Measurements from ENCODE around the gene BAHCC1. TPM values are rescaled to one million over a fixed set of nuclear protein-coding genes. Genes with fewer than 3 reads are reported as not detected.

The BAHCC1 gene
- total and polyA plus RNA-seq, 9 donors = 6.9 to 17.4 (median 14.7) TPM

DNA sequence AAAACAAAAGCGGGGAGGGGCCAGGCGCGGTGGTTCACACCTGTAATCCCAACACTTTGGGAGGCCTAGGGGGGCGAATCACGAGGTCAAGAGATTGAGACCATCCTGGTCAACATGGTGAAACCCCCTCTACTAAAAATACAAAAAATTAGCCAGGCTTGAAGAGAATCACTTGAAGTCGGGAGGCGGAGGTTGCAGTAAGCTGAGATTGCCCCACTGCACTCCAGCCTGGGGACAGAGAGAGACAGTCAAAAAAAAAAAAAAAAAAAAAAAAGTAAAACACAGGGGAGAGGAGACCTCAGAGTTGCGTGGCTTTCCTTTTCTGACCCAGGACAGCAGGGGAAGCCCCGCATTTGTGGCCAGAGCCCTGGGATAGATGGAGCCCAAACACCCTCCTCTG, 97.4 kb downstream of the BAHCC1 start:
- H3K27me3 ChIP-seq (ENCODE audit: control insufficient read depth, insufficient read depth, low read length) = peaks cover 24% of the 10 kb centered on the region
- 78% methylated on average over 6 of the region's 9 CpGs for WGBS (ENCODE audit: insufficient coverage)

DNA sequence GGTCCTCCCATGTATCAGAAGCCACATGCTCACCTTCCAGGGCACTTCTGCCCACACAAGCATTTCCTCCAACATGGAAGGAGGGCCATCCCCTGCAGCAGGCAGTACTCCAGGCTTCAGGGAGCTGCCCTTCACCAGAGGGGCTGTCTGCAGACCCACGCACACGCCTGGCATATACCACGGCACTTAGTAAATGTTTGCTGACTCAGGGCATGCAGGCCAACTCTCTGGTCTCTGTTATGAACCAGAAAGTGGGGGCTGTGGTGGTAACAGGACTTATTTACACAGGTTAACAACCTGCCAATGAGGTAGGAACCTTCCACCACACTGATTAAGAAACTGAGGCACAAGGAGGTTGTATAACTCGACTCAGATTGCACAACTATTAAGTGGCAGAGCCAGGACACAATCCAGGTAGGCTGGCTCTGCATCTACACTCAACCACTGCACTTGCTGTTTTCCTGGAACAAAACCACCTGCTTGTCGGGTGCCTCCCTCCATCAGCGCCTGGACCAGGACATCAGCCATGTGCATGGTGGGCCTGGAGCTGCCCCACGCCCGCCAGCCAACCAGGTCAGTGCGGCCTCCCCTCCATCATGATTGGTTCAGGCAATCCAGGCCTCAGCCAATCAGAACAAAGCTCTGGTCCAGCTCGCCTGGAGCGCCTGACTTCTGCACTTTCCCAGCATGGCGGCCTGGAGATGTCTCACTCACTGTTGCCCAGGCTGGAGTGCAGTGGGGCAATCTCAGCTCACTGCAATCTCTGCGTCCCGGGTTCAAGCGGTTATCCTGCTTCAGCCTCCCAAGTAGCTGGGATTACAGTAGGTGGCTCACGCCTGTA, 98.2 kb downstream of the BAHCC1 start:
- no peak overlapping the region for H3K4me3 ChIP-seq (ENCODE audit: low read length)
- H3K36me3 ChIP-seq (ENCODE audit: control insufficient read depth, insufficient read depth, low read length) = no peaks in the 10 kb centered on the region
- DNase-seq = no peak
- WGBS (ENCODE audit: insufficient coverage) = 79% methylated on average over 15 of the region's 16 CpGs
- no peaks in the 10 kb centered on the region for H3K9me3 ChIP-seq (replicated peaks; ENCODE audit: control insufficient read depth, low read depth, low read length)
- H3K4me1 ChIP-seq (ENCODE audit: control insufficient read depth, insufficient read depth, low read length) = peaks cover 29% of the 10 kb centered on the region
- H3K27me3 ChIP-seq (ENCODE audit: control insufficient read depth, insufficient read depth, low read length) = peaks cover 24% of the 10 kb centered on the region
- no peak overlapping the region for H3K27ac ChIP-seq (ENCODE audit: low read length)

More for the DNA sequence above, 97.4 kb downstream of the BAHCC1 start:
- no peaks in the 10 kb centered on the region for H3K9me3 ChIP-seq (replicated peaks; ENCODE audit: control insufficient read depth, low read depth, low read length)
- H3K36me3 ChIP-seq (ENCODE audit: control insufficient read depth, insufficient read depth, low read length) = no peaks in the 10 kb centered on the region
- peaks cover 32% of the 10 kb centered on the region for H3K4me1 ChIP-seq (ENCODE audit: control insufficient read depth, insufficient read depth, low read length)
- no peak overlapping the region for H3K4me3 ChIP-seq (ENCODE audit: low read length)
- H3K27ac ChIP-seq (ENCODE audit: low read length) = no peak overlapping the region
- DNase-seq = no peak

DNA sequence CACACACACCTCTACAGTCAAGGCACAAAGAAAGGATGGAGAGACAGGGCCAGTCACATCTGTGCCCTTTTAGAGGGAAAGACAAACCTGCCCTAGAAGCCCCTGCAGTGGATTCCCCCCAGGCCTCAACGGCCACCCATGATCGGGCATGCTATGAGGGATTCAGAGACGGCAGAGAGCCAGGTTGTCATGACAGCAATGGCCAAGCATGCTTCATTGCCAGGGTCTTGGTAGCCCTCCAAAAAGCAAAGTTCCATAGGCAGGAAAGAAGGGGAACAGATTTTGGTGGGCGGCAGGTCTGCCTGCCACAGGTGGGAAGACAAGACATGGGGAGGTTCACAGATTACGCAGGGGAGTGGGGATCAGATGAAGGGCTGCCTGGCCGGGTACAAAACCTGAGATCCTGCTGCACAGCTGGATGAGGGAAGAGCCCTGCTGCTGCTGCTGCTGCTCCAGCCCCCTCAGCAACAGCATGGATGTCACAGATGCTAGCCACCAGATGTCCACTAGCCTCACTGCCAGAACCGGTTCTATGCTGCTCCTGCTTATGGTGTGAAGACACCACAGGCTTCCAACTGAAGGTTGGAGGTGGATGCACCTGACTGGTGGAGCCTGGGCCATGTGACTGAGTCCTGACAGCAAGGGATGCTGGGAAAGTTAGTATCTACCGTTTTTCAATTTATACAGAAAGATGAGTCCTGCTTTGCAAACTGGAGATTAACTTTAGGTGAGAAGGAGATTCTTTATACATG, 99.5 kb downstream of the BAHCC1 start:
- Histone ChIP-seq H3K4me3 (ENCODE audit: low read length) (no peak overlapping the region), H3K9me3 (replicated peaks; ENCODE audit: control insufficient read depth, low read depth, low read length) (no peaks in the 10 kb centered on the region), H3K27ac (ENCODE audit: low read length) (no peak overlapping the region), H3K4me1 (ENCODE audit: control insufficient read depth, insufficient read depth, low read length) (peaks cover 22% of the 10 kb centered on the region), H3K27me3 (ENCODE audit: control insufficient read depth, insufficient read depth, low read length) (peaks cover 28% of the 10 kb centered on the region), H3K36me3 (ENCODE audit: control insufficient read depth, insufficient read depth, low read length) (no peaks in the 10 kb centered on the region)
- 23% methylated on average over 2 of the region's 8 CpGs for WGBS (ENCODE audit: insufficient coverage)
- DNase-seq = peak; percentile 82

DNA sequence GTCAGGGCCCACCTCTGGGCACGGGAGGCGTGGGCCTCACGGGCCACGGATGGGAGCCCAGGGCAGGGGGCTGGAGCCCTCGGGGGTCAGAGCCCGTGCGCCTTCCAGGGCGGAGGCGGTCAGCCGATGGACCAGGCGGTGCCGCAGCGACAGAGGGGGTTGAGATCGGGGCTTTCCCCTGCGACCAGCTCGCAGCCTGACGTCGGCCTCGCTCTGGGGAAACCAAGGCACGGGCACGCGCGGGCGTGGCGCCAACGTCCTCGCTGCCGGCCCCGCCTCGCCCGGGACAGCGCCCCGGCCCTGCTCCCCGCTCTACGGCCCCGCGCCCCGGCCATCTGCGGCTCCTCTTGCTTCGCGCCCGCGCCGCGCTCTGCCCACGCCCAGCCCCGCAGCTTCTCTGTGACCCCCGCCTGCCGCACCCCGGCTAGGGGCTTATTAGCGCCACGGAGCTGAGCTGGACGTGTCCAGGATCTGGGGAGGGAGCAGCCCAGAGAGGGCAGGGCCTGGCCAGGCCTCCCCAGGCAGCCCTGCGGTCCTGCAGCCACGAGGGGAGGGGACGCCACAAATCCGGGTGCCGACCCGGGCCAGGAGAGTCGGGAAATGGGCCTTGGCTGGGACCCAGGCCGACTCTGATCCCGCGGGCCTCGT, 103.8 kb downstream of the BAHCC1 start:
- peaks cover 15% of the 10 kb centered on the region for H3K4me1 ChIP-seq (ENCODE audit: control insufficient read depth, insufficient read depth, low read length)
- no peaks in the 10 kb centered on the region for H3K36me3 ChIP-seq (ENCODE audit: control insufficient read depth, insufficient read depth, low read length)
- DNase-seq = no peak
- peaks cover 11% of the 10 kb centered on the region for H3K27me3 ChIP-seq (ENCODE audit: control insufficient read depth, insufficient read depth, low read length)
- no peak overlapping the region for H3K27ac ChIP-seq (ENCODE audit: low read length)
- WGBS (ENCODE audit: insufficient coverage) = 61% methylated on average over 64 of the region's 64 CpGs
- H3K4me3 ChIP-seq (ENCODE audit: low read length) = no peak overlapping the region
- H3K9me3 ChIP-seq (replicated peaks; ENCODE audit: control insufficient read depth, low read depth, low read length) = no peaks in the 10 kb centered on the region

DNA sequence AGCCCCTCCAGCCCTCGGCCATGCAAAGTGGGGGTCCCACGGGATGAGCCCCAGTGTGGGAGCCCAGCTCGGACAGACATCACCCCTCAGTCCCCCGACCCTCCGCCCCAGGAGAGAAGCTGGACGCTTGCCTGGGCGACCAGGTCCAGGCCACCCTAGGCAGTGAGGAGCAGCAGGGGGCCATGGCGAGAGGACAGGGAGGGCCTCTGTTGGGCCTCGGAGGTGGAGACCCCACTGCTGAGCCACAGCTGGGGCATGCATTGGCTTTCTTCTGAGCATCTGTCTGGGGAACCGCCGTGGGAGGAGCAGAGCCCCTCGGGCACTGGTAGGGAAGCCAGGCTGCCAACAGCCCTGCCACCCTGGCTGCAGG, 104.3 kb downstream of the BAHCC1 start:
- DNase-seq = no peak
- Histone ChIP-seq H3K36me3 (ENCODE audit: control insufficient read depth, insufficient read depth, low read length) (no peaks in the 10 kb centered on the region), H3K27me3 (ENCODE audit: control insufficient read depth, insufficient read depth, low read length) (peaks cover 9% of the 10 kb centered on the region), H3K9me3 (replicated peaks; ENCODE audit: control insufficient read depth, low read depth, low read length) (no peaks in the 10 kb centered on the region), H3K4me3 (ENCODE audit: low read length) (no peak overlapping the region), H3K27ac (ENCODE audit: low read length) (no peak overlapping the region), H3K4me1 (ENCODE audit: control insufficient read depth, insufficient read depth, low read length) (peaks cover 10% of the 10 kb centered on the region)
- 62% methylated on average over 10 of the region's 12 CpGs for WGBS (ENCODE audit: insufficient coverage)

DNA sequence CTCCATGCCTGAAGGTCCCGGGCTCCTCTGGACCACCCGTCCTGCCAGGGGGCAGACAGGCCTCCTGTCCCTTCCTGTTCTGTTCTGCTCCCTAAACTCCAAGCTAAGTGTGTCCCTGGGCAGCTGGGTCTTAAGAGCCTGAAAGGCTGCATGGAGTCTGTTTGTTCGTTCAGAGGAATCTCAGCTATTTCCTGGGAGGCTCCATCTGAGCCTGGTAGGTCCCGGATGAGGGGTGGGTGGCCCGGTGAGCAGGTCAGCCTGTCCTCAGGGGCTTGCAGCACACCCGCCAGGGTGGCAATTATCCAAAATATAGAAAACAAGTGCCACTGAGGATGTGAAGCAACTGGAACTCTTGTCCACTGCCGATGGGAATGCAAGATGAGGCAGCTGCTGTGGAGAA, 104.8 kb downstream of the BAHCC1 start:
- 39% methylated on average over 3 of the region's 7 CpGs for WGBS (ENCODE audit: insufficient coverage)
- Histone ChIP-seq H3K27me3 (ENCODE audit: control insufficient read depth, insufficient read depth, low read length) (peaks cover 7% of the 10 kb centered on the region), H3K4me3 (ENCODE audit: low read length) (no peak overlapping the region), H3K9me3 (replicated peaks; ENCODE audit: control insufficient read depth, low read depth, low read length) (no peaks in the 10 kb centered on the region), H3K36me3 (ENCODE audit: control insufficient read depth, insufficient read depth, low read length) (no peaks in the 10 kb centered on the region), H3K27ac (ENCODE audit: low read length) (no peak overlapping the region), H3K4me1 (ENCODE audit: control insufficient read depth, insufficient read depth, low read length) (peaks cover 6% of the 10 kb centered on the region)
- no peak for DNase-seq

DNA sequence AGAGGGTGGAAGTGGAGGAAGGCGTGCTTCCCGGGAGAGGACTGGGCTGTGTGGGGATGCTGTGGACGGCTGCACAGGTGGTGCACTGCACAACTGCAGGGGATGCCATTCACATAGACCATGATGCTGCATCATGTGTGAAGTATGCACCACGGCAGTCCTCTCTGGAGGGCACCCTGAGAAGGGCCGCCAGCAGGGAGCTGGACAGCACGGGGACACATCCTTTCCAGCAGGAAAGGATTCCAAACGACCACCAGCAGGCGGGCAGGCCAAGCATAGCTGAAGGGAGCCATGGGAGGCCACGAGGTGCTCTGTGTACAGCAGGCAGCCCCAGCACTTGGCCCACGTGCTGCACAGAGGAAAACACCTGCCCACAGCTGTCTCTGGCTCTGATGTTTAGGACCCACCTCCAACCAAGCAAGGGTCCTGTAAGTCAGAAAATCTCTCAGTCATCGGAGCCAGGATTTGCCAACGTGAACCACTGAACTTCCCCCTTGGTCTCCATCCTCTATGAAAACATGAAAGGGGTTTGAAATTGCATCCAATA, 107.3 kb downstream of the BAHCC1 start:
- Histone ChIP-seq H3K4me1 (ENCODE audit: control insufficient read depth, insufficient read depth, low read length) (peaks cover 6% of the 10 kb centered on the region), H3K27ac (ENCODE audit: low read length) (no peak overlapping the region), H3K36me3 (ENCODE audit: control insufficient read depth, insufficient read depth, low read length) (no peaks in the 10 kb centered on the region), H3K9me3 (replicated peaks; ENCODE audit: control insufficient read depth, low read depth, low read length) (no peaks in the 10 kb centered on the region), H3K27me3 (ENCODE audit: control insufficient read depth, insufficient read depth, low read length) (peaks cover 7% of the 10 kb centered on the region), H3K4me3 (ENCODE audit: low read length) (no peak overlapping the region)
- 43% methylated on average over 10 of the region's 12 CpGs for WGBS (ENCODE audit: insufficient coverage)
- DNase-seq = no peak

DNA sequence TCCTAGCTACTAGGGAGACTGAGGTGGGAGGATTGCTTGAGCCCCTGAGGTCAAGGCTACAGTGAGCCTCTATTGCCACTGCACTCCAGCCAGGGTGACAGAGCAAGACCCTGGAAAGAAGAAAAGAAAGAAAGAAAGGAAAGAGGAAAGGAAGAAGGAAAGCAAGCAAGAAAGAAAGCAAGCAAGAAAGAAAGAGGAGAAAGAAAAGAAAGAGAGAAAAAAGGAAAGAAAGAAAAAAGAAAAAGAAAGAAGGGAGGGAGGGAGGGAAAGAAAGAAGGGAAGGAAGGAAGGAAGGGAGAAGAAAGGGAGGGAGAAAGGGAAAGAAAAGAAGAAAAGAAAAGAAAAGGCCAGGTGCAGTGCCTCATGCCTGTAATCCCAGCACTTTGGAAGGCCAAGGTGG, 108.4 kb downstream of the BAHCC1 start:
- no peak for DNase-seq
- H3K36me3 ChIP-seq (ENCODE audit: control insufficient read depth, insufficient read depth, low read length) = peaks cover 2% of the 10 kb centered on the region
- H3K4me3 ChIP-seq (ENCODE audit: low read length) = no peak overlapping the region
- H3K27me3 ChIP-seq (ENCODE audit: control insufficient read depth, insufficient read depth, low read length) = peaks cover 6% of the 10 kb centered on the region
- H3K27ac ChIP-seq (ENCODE audit: low read length) = no peak overlapping the region
- no peaks in the 10 kb centered on the region for H3K9me3 ChIP-seq (replicated peaks; ENCODE audit: control insufficient read depth, low read depth, low read length)
- H3K4me1 ChIP-seq (ENCODE audit: control insufficient read depth, insufficient read depth, low read length) = peaks cover 6% of the 10 kb centered on the region

DNA sequence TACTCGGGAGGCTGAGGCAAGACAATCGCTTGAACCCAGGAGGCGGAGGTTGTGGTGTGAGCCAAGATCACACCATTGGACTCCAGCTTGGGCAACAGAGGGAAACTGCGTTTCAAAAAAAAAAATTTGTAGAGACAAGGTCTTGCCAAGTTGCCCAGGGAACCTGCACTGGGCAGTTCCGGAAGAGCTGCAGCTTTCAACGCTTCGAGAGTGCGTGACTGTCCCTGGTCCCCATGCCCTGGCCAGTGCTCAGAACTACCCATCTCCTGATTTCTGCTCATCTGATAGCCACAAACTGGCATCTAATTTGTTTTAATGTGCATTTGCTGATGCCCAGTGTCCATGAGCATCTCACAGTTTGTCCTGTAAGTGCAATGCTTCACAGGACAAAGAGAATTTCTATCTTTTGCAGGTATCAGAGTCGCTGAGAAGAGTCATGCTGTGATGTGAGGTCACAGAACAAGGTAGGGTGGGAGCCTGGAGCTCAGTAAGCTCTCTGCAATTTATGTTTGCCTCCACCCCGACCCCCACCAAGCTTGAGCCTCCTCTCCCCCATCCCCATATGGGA, 113.5 kb downstream of the BAHCC1 start:
- peak overlapping the region; percentile 100 for H3K4me3 ChIP-seq (ENCODE audit: low read length)

More for the DNA sequence above, 113.5 kb downstream of the BAHCC1 start:
- H3K27ac ChIP-seq (ENCODE audit: low read length) = peak overlapping the region; percentile 11
- H3K27me3 ChIP-seq (ENCODE audit: control insufficient read depth, insufficient read depth, low read length) = no peaks in the 10 kb centered on the region
- DNase-seq = peak; percentile 22
- peaks cover 38% of the 10 kb centered on the region for H3K36me3 ChIP-seq (ENCODE audit: control insufficient read depth, insufficient read depth, low read length)
- no peaks in the 10 kb centered on the region for H3K9me3 ChIP-seq (replicated peaks; ENCODE audit: control insufficient read depth, low read depth, low read length)
- H3K4me1 ChIP-seq (ENCODE audit: control insufficient read depth, insufficient read depth, low read length) = peaks cover 22% of the 10 kb centered on the region
- WGBS (ENCODE audit: insufficient coverage) = 73% methylated on average over 8 of the region's 10 CpGs

Data from muscle of leg (tissue), 11 donors.